T-helper 1 cell (primary cell): Measurements from ENCODE around the gene NKTR.
A peak's percentile ranks its signal among the peaks of the same experiment; 100 is the strongest.

Experiments
- DNase-seq, 5 donors: peaks; one replicate each; pipeline ENCODE4 v3.0.0-alpha.2; 2012 to 2020

NKTR gene

DNA sequence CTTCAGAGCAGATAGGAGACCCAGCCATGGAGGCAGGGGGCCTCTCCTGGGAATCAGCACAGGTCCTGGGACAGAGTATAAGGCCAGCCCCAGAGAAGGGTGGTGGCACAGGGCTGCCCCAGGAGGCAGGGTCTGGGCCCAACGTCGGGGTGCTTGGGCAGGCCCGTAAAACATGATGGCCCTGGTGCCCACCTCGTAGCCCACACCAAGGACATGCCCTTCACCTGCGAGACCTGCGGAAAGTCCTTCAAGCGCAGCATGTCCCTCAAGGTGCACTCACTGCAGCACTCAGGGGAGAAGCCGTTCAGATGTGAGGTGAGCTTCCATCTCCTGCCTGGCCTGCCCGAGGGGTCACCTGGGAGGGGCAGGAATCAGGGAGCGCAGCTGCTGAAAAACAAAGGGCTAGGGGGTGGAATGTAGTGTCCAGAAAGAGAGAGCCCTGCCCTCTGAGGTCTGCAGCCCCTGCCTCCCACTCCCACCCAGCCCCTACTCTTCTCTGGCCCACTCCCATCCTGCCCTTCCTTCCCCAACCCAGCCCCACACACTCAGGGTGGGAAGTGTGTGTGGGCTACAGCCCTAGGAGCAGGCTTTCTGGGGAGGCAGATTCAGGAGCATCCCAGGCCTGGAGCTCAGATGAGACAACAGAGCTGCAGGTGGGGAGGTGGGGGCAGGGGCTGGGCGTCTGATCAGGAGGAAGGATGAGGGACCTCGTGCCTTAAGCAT, 62.5 kb downstream of the NKTR start:
- DNase-seq, result no peak

DNA sequence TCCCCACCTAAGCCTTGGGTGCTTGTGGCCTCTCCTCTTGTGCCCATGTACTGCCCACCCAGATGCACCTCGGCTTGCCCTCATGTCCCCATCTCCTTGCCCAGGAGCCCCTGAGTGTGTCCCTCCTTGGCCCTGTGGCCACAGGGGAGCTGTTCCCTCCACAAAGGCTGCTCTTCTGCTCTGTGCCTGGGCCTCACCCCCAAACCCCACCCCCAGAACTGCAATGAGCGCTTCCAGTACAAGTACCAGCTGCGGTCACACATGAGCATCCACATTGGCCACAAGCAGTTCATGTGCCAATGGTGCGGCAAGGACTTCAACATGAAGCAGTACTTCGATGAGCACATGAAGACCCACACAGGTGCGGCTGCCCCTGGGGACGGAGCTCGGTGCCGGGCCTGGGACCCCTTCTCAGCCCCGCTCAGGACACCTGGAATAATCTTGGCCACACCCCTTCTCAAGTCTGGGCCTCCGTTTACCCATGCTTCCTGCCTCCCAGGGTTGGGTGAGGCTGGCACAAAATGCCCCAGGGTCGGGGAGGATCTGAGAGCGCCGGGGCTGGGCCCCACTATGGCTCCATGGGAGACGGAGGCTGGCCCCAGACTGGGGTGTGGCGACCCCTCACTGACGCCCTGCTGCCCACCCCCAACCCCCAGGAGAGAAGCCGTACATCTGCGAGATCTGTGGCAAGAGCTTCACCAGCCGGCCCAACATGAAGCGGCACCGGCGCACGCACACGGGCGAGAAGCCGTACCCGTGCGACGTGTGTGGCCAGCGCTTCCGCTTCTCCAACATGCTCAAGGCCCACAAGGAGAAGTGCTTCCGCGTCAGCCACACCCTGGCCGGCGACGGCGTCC, 63.3 kb downstream of the NKTR start:
- DNase-seq, result no peak

DNA sequence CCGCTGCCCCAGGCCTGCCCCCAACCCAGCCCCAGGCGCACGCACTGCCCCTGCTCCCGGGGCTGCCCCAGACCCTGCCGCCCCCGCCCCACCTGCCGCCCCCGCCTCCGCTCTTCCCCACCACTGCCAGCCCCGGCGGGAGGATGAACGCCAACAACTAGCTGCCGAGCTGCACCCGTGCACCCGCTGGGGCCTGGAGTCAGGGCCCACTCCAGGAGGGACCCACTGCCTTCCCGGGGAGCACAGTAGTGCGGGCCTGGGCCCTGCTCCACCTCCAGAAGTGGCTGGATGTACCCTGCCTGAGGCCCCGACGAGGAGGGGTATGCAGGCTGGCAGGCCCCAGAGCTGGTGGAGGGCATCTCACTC, 63.9 kb downstream of the NKTR start:
- DNase-seq, result no peak

DNA sequence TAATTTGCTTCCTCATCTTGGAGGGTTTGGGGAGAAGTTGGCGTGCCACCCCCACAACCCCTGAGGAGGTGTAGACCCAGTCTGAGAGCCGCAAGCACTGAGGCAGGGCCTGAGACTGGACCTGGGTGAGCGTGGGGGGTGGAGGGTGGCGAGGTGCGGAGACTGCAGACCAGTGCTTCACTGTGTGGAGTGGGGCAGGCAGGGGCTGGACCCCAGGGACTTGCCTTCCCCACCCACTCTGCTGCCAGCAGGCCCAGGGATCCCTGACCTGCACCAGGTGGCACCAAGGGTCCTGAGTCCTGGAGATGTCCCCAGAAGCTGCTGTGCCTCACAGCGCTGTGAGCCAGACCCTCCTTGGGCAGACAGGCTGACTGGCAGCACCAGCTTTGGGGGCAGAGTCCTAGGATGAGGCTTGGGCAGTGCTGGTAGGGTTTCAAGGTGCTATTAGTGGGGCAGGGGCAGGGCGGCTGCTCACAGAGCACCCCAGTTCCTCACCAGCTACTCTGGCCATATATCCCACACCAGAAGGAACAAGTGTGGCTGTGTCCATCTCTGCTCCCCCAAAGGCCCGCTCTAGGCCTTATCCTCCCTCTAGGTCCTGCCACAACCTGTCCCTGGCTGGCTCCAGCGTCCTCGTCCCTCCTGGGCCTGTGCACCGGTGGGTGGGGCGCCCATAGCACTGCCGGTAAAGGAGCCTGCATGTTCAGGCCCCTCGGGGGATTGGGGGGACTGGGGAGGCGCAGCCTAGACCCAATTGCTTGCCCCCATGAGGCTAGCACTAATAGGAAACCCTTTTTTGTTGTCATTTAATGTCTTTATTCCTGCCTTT, 64.8 kb downstream of the NKTR start:
- no peak for DNase-seq

DNA sequence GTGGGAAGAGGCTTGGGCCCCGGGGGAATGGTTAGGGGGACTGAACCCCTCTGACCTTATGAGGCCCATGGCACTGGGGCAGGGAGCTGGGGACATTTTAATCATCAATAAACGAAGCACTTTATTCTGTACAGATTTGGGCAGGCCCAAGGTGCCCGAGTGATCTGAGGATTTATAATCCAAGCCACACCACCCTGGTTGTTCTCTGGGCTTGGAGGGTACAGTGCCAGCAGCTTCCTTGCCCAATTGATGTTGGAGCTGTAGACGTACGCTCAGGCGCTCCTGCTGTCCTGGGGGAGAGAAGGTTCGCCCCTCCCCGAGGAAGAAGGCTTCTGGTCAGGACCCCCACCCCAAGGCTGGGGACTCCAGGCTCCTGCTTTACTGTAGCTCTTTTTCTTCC, 65.5 kb downstream of the NKTR start:
- no peak for DNase-seq

DNA sequence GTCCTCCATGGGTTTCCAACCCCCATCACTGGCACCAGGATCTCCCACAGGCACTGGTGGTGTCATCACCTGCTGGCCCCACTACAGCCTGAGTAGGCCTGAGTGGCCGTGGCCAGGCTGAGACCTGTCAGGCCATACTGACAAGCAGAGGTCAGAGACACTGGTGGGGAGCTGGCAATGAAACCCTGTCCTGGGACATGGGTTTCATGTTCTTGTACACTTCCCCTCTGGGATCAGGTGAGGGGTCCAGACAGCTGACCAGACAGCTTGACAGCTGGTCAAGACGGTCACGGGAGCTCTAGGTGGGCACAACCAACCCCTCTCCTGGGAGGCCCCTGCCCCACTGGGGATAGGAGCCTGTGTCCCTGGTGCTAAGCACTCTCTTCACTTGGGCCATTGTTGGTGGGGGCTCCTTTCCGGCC, 66.1 kb downstream of the NKTR start:
- DNase-seq, result no peak

DNA sequence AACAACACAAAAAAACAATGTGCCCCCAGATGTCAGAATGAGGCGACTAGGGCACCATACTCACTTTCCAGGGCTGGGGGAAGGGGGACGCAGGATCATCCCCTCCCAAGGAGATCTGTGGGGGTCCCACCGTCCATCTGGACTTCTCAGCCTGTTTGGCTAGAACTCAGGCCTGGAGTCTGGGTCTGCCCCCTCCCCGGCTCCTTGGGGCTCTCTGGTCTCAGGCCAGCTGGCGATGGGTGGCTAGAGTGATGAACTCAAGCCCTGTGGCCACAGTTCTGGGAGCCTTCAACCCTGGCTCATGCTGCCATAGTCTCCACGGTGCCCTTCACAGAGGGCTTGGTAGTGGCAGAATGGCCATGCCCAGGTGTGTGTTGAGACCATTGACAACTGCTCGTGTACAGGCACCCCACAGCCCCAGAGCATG, 66.6 kb downstream of the NKTR start:
- DNase-seq, result no peak

DNA sequence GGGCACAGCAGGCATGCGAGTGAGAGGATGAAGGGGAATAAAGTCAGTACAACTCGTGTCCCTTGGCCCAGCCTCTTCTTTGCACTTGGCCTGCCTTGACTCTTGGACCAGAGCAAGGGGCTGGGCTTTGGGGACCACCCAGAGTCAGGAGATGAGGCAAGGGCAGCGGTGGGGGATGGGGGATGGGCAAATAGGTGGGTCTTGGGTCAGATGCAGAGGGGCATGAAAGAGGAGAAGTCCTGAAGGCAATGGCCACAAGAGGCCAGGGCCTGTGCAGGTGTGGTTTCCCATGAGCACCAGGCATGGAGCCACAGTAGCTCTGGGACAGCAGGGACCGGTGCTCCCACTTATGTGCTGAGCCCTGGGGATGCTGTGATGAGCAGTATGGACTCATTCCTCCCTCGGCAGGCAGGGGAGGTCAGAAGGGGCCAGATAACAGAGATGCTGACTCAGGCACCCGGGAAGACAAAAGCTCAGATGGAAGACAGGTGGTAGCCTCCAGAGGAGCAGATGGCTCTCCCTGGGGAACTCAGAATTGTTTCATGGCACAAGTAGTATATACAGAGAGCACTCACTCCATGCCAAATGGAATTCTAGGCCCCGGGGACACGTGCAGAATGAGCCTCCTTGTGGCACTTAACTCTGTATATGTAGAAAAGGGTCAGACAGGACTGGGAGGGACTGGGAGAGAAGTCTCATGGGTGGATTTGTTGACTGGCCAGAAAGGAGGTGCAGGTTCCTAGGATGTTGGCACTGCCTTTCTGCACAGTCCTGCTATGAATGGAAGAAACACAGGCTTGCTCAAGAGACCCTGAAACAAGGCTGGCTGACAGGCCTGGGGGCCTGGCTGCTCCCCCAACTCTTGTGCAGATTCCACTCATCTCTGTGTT, 67.3 kb downstream of the NKTR start:
- no peak for DNase-seq

DNA sequence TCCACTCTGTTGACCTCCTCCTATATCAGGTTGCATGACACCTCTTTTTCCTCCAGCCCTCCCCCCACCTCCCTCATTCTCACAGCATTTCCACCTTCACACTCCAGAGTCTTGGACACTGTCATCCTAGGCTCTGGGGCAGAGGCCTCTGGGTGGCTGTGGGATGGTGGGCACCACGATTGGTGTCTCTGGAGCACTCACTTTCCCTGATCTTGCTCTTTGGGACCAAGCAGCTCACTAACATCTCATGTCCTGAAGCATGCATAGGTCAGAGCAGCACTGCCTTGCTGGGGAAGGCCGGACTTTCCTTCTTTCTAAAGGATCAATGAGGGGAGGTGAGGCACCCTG, 67.9 kb downstream of the NKTR start:
- no peak for DNase-seq

DNA sequence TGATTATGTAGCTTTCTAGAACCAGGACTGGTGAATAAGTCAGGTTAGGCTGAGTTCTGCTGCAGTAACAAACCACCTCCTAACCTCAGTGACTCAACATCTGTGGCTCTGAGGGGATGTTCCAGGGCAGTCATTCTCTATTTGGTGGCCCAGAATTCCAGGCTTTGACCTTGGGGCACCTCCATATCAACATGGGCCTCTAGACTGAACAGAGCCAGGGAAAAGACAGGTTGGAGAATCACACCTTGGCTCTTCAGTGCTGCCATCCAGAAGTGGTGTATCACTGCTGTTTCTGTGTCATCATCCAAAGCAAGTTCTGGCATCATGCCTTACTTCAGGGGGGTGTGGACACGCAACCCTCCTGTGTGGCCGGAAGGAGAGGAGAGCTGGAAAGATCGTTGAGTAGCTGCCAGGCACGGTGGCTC, 68.3 kb downstream of the NKTR start:
- no peak for DNase-seq

DNA sequence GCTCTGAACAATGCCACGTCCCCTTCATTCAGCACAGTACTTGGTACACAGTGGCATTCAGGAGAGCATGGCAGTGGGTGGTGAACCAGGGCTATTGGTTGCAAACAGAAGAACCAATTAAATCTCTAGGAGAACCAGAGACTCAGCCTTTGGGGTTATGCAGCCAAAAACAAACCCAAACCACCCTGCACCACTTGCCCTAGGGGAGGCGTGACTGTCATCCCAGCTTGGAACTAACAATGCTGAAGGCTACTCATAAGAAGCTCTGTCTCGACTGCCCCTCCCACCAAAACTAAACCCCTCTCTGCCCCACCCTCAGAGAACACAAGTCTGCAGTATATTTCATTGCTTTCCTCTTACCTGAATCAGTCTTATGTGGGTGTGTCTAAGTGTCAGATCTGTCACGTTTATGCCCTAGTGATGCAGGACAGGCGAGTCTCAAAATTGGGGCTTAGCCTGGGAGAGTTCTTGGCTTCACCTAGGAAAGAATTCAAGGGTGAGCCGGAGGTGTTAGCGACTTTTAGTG, 69.6 kb downstream of the NKTR start:
- DNase-seq, result no peak

DNA sequence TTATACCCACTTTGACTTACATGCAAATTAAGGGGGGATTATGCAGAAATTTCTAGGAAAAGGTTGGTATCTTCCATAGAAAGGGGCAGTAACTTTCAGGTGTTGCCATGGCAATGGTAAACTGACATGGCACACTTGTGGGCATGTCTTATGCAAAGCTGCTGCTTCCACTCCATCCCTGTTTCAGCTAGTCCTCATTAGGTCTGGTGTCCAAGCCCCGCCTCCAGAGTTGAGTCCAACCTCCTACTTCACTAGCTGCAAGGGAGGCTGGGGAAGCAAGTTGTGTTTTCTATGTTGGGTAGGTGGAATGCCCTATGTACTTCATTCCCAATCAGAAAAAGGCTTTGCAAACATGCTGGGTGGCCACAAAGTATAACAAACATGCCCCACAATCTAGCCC, 70.2 kb downstream of the NKTR start:
- no peak for DNase-seq

DNA sequence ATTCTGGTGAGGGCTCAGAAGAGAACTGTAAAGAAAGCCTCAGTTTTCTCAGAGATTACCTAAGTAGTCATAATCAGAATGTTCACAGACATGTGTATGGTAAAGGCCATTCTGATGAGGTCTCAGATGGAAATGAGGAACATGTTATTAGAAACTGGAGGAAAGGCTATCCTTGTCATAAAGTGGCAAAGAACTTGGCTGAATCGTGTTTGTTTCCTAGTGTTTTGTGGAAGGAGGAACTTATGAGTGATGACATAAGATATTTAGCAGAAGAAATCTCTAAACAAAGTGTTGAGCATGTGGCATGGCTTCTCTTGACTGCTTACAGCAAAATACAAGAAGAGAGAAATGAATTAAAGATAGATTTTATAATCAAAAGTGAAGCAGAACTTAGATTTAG, 72.0 kb downstream of the NKTR start:
- no peak for DNase-seq

DNA sequence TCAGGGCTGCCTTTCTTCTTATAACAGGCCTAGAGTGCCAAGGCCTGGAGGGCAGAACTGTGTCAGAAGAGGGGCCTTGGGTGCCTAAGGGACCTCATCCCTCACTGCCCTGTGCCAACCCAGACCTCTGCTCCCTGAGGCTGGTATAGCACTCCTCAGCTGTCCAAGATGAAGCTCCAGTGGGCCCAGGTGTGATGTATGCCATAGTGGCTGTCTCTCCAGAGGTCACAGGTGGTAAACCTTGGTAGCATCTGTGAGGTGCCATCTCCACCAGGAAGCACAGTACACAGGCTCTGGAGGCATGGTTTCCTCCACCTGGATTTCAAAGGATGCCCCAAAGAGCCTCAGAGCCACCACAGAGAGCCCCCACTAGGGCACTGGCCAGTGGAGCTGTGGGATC, 72.6 kb downstream of the NKTR start:
- DNase-seq, result no peak

DNA sequence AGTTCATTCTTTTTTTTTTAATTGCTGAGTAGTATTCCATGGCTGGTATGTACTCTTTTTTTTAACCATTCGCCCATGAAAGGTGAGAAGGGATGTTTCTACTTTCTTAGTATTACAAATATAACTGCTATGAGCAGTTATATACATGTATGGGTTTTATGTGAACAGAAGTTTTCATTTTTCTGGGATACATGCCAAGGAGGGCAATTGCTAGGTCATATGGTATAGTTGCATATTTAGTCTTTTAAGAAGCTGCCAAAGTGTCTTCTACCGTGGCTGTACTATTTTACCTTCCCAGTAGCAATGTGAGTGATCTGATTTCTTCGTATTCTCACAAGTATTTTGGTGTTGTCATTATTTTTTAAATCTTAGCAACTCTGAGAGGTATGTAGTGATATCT, 73.7 kb downstream of the NKTR start:
- DNase-seq, result no peak

DNA sequence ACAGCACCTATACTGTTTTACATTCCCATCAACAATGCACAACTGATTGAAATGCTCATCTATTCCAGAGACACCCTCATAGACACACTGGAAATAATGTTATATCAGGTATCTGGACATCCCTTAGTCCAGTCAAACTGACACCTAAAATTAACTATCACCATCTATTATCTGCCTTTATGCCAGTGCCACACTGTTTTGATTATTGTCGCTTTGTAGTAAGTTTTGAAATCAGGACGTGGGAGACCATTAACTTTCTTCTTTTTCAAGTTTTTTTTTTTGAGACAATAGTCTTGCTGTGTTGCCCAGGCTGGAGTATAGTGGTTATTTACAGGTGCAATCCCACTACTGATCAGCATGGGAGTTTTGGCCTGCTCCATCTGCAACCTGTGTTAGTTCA, 75.4 kb downstream of the NKTR start:
- no peak for DNase-seq

DNA sequence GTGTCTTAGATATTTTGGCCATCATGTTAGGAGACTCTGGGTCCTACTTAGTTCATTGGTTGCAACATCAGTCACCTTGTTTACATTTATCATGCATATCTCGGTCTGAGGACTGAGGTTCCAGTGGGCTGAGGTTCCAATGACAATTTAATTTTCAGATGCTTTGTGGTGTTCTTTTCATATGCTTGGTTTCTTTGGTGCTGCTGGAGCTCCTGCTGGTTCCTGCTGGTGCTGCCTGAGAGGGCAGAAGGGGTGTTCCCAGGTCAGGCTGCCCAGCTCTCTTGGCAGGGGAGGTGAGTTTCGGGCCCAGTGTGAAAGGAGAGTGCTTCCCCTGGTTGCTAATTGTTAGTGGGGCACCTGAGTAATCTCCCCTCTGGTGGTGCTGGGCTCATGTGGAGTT, 78.0 kb downstream of the NKTR start:
- no peak for DNase-seq

DNA sequence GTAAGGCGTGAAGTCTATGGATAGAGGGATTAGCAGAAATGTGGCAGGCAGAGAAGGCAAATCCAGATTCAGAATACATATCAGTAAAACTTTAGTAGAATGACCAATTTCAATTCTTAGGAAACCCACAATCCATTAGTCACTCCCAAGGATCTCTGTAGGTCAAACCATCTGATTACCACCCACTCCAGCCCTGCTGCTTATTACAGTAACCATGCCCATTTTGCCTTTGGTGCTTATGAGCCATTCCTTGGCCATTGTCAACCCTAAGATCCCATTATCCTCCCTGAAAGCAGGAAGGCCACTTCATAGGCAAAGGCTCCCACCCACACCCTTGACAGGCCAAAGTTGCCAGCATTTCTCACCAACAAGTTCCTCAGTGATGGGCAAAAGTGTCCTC, 79.8 kb downstream of the NKTR start:
- no peak for DNase-seq

DNA sequence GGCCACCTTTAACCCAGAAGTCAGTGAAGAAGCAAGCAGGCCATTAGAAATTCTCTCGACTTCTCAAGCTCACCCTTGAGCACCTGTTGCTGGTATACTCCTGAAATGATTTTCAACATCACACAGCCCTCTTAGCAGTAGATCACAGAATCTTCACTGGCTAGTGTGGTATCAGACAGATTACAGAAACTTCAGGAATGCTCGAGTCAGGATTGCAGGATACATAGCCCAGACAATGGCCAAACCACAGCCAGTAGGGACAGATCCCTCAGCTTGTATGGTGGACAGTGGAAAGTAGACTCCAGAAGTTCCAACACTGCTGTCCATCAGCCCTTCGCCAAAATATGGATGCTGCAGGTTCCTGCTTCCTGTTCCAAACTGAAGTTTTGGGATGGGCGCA, 80.3 kb downstream of the NKTR start:
- DNase-seq, result peak in 1 of 5 donors; percentile 2

DNA sequence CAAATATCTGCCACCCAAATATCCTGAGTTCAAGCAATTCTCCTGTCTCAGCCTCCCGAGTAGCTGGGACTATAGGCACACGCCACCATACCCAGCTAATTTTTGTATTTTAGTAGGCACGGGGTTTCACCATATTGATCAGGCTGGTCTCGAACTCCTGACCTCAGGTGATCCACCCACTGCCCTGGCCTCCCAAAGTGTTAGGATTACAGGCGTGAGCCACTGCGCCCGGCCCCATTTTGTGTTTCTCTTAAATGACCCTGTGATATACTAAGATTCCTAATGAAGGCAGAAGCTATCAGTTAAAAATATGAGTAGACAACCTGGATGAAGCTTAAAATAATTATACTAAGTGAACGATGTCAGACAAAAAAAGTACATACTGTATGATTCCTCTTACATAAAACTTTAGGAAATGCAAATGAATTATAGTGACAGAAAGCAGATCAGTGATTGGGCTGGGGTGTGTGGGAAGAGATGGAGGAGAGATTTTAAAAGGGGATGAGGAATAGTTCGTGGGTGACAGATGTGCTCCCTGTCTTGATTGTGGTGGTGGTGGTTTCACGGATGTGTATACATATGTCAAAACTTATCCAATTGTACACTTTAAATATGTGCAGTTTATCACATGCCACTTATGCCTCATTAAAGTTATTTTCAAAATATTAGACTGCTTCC, 81.0 kb downstream of the NKTR start:
- no peak for DNase-seq

DNA sequence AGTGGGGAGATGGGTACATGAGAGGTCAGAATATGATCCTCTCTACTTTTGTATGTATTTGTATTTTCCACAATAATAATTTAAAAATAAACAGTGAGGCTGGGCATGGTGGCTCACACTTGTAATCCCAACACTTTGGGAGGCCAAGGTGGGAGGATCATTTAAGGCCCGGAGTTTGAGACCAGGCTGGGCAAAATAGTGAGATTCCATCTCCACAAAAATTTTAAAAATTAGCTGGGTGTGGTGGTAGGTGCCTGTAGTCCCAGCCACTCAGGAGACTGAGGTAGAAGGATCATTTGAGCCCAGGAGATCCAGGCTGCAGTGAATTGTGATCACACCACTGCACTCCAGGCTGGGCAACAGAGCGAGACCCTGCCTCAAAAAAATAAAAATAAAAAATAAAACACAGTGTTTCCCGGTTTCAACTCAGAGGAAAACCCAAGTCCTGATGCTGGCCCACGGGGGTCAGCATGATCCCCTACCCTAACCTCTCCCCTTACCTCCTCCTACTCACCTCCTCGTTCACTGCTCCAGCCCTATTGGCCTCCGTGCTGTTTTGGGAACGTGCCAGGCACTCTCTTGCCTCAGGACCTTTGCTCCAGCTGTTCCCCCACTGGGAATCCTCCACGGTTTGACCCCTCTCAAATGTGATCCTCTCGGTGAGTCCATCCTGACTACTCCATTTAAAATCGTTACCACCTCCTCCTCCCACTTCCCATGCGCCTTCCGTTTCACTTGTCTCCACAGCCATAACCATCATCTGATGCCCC, 82.0 kb downstream of the NKTR start:
- no peak for DNase-seq
